T47D (cell line): Measurements from ENCODE around the gene ING5.

ENCODE experiments used
- DNase-seq, 2 experiments: peaks; one replicate each; pipeline versions ENCODE4 v3.0.0 to v3.0.0-alpha.2; 2011 to 2012; ENCODE audit warnings: low read depth in 1 of 2, low spot score in 1 of 2
- JUND ChIP-seq: IDR thresholded peaks from 2 replicates; pipeline ENCODE4 v1.6.1; 2012; ENCODE audit warnings: low read depth
- in situ Hi-C: cut with HindIII; loops from 2 replicates; pipeline ENCODE4 v1.10.0; 2016; ENCODE audit warnings: low sequenced_read_pairs, low pct_unique_long_range_greater_than_20kb

ING5 gene

DNA sequence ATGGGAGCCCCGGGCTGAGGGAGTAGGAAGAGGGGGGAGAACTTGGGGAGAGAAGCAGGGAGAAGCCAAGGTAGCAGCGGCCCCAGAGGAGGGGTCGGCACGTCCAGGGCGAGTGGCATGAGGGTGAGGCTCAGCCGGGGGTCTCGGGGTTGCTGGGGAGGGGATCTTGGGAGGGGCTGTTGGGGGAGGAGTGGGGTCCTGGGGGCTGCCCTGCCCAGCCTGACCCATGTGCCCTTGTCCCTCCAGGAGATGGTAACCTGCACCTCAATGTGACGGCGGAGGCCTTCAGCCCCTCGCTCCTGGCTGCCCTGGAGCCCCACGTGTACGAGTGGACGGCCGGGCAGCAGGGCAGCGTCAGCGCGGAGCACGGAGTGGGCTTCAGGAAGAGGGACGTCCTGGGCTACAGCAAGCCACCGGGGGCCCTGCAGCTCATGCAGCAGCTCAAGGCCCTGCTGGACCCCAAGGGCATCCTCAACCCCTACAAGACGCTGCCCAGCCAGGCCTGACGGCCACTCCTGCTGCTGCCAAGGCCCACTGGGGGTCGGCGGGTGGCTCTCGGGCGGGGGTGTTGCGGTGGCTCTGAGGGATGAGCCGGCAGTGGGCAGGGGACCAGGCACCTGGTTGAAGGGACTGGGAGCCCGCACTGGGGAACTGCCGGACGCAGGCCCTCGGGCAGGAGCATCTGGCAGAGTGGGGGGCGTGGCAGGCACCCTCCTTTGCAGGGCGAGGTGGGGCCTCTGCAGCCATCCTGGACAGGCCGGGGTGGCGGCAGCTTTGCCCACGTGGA is 65.8 kb downstream of the ING5 start:
- TF ChIP-seq JUND = no peak
- in situ Hi-C loops = no loop called here
- no peak for DNase-seq

DNA sequence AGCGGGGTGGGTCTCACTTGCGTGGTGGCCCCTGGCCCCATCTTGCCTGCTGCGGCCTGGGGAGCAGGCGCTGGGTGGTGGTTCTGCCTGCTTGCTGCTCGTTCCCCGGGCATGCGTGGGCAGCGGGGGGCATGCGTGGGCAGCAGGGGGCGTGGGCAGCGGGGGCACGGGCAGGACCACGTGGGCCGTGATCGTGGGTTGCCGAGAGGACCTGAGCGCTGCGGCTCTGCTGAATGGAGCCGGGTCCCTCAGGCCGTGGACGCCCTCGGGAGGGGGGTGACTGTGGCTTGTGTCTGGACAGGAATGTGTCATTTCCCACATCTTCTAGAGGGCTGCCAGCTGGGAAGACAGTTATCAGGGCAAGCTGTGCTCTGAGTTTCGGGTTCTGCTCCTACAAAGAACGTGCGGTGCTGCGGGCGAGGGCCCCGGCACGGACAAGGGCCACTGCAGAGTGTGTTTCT is 66.4 kb downstream of the ING5 start:
- TF ChIP-seq JUND = no peak
- no peak for DNase-seq
- in situ Hi-C loops = no loop called here

DNA sequence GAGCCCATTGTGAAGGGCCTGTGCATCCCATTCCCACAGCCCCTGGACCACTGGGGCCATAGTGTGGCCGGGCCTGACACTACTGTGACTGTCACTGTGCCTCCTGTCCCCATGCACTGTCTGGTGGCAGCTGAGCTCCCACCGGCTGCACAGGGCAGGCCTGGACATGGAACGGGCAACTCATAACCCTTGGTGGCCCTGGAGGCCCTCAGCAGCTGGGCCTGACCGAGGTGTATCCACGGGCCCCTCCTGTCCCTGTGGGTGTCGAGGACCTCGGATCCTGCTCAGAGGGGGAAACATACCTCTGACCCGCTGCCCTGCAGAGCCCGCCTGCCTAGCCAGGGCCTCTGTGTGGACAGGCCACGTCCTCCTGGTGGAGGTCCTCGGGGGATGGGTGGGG is 67.0 kb downstream of the ING5 start:
- no peak for DNase-seq
- no peak for TF ChIP-seq JUND
- in situ Hi-C loops = no loop called here

DNA sequence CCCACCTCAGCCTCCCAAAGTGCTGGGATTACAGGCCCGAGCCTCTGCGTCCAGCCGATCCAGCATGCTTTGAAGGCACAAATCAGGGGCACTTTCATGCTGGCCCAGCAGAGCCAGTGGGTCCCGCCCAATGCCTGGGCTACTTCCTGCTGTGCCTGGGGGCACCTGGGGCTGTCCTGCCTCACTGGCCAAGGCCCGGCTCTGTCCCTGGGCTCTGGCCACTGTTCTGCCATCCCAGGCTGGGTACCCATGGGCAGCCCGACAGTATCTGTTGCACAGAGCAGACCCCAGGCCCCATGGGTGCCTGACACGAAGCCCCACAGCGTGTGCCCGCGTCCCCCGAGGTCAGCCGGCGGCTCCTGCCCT is 68.0 kb downstream of the ING5 start:
- in situ Hi-C loops = no loop called here
- TF ChIP-seq JUND = no peak
- DNase-seq = no peak

DNA sequence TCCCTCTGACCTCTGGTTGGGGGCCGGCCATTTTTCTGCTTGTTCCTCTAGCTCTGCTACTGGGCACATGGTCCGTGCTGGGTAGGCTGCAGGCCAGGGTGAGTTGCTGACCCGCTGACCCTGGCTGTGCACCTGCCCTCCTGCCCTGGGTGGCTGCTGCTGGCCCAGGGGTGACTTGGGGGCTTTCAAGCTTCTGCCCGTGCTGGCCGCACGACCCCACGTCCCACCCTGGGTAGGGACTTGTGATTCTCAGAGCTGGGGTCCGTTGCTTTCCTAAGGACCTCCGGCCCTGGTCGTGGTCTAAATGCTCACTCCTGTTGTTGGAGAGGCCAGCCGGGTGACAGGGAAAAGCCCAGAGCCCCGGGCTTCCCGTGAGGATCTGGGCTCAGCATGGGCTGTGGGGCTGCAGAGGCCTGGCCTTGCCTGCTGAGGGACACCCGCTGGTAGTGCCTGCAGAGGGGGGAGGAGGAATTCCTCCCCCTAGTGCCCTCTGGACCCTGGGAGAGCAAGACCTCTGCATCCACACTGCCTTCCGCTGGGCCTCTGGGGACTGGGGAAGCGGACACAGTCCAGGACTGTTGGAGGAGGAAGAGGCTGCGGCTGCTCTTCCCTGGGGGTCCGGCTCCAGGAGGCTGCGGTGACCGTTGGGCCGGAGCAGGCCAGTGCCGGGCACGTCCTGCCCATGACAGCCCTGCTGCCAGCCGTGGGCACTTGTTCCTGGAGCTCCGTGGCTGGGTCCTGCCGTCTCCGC is 68.5 kb downstream of the ING5 start:
- no peak for TF ChIP-seq JUND
- in situ Hi-C loops = no loop called here
- no peak for DNase-seq

DNA sequence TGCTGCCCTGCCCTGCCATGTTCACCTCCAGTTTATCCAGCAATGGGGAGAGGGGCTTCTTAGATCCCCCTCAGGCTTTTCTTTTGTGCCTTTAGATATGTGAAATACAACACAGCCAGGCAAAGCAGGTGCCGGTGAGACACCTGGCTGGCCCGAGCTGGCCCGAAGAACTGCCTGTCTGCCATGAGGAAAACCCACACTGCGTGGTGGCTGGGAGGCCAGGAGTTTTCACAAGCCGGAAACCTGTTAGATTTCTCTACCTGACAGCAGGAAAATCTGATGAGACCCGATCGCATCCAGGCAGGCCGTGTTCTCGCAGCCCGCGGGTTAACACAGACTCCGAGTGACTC is 69.1 kb downstream of the ING5 start:
- no peak for DNase-seq
- no peak for TF ChIP-seq JUND
- in situ Hi-C loops = no loop called here

DNA sequence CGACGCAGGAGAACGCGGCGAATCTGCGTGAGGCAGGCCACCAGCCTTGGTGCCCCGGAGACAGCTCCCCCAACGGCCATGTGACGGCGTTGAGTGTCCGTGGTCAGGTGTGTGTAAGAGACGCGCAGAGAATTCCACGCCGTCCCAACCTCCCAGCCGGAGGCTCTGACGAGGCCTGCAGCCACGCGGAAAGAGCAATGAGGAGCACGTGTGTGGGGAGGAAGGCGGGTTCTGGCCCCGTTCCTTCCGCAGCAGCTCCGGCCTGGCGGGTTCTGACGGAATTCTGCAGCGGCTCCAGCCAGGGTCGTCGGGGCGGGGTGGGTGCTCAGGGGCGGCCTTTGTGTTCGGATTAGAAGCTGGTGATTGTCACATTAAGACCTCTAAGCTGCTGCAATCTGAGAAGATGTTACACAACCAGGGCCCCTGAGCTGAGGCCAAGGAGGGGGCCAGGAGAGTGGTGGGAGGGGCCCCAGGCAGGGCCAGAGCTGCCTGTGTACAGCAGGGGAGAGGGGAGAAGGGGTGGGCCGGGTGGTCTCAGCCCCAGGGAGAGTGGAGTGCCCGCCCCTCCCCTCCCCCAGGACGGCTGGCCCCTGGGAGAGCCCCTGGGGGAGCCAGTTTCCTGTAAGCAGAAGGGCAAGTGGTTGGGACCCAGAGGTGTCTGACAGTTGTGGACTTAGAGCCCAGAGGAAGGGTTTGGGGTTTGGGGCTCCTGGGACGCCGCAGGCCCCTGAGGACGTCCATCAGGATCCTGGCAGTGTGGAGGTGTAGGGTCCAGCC is 69.6 kb downstream of the ING5 start:
- no peak for DNase-seq
- in situ Hi-C loops = no loop called here

DNA sequence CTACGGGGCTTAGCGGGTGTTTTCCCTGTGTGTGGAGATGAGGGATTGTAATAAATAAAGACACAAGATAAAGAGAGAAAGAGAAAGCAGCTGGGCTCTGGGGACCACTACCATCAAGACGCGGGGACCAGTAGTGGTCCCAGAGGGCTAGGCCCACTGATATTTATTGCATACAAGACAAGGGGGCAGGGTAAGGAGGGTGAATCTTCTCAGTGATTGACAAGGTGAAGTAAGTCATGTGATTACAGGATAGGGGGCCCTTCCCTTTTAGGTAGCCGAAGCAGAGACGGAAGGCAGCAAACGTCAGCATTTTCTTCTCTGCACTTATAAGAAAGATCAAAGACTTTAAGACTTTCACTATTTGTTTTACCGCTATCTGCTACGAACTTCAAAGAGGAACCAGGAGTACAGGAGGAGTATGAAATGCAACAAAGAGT is 70.2 kb downstream of the ING5 start:
- in situ Hi-C loops = no loop called here
- DNase-seq = no peak
- TF ChIP-seq JUND = no peak

More for the DNA sequence above, 69.6 kb downstream of the ING5 start:
- TF ChIP-seq JUND = no peak

DNA sequence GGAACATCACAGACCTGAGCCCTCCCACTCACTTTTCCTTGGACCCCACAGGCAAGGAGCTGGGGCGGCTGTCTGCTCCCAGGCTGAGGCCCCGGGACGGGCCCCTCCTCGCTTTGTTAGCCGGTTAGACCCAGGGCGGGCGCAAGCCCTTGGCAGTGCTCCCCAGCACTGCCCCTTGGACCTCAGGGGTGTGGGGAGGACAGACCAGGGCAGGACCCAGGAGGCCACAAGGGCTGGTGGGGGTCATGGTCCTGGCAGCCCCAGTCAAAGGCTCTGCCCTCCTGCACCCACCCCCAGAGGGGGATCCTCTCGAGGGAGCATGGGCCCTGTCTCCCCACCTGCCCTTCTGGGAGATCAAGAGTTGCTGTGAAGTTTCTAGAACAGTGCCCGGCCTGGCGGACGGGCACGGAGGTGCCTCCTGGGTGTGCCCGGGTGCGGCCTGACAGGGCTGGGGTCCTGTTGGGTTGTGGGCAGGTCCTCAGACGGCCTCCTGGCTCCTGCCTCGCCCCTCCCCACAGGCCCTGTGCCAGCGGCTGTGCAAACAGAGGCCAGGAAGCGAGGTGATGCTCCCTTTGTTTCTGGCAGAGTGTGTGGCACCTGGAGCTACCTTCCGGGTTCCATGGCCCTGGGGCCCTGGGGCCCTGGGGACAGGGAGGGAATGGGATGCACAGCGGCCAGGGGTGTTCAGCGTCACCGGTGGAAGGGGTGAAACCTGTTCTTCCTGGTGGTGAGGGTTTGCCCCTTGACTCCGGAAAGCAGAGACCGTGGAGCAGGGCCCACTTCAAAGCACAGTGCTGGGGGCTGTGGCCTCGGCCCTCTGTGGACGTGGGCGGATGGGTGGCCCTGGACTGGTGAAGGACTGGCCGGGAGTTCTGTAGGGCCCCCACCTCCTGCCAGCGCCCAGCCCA is 71.9 kb downstream of the ING5 start:
- DNase-seq = peak in 1 of 2 experiments; percentile 40
- TF ChIP-seq JUND = no peak
- in situ Hi-C loops = no loop called here

DNA sequence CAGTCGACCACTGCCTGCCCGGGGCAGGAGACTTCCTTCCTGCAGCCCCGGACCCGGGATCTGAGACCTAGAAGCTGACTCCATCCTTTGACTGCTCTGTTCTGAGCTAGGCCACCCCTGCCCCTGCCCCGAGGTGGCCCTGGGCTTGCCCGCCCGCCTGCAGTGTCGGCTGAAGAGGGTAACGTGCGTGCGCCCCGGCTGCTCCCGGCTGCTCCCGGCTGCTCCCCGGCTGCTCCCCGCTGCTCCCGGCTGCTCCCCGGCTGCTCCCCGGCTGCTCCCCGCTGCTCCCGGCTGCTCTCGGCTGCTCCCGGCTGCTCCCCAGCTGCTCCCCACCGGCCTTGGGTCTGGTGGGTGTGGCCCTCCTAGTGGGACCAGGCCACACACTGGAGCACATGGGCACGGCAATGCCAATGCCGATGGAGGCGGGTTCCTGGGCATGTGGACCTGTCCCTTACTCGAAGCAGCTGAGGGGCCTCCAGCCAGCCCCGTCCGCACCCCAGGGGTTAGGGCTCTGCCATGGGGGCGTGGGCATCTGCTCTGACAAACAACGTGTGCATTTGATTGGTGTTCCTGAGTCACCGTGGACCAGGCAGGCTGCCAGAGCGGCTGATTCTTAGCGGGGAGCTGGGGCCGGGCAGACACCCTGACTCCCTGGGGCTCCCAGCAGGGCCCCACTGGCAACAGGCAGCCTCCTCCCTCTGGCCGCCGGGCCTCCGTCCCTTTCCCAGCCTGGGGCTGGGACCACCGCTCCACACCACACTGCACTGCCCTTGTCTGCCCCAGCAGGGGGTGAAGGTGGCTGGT is 72.8 kb downstream of the ING5 start:
- in situ Hi-C loops = no loop called here
- no peak for TF ChIP-seq JUND
- no peak for DNase-seq
